Thyroid gland (tissue), 4 donors: ENCODE data around the gene KDM4B.

Source experiments
- POLR2A ChIP-seq, 2 donors: fragments of 450-650 bp; IDR thresholded peaks; one replicate each; pipeline ENCODE4 v1.6.1; 2017; ENCODE audit warnings: antibody characterized with exemption in 2 of 2, mild to moderate bottlenecking in 2 of 2, moderate library complexity in 1 of 2
- TF ChIP-seq, protein P1 (sequence below), 6 experiments: fragments of 200-600 bp in 3 of 6; fragments of 450-650 bp in 3 of 6; sonication (generic) in 3 of 6; IDR thresholded peaks; one replicate each; pipeline ENCODE4 v1.5.1; 2016 to 2019; ENCODE audit warnings: antibody characterized with exemption in 6 of 6, mild to moderate bottlenecking in 2 of 6, inconsistent platforms in 1 of 6, moderate library complexity in 1 of 6

- TF ChIP-seq, protein P1, sequence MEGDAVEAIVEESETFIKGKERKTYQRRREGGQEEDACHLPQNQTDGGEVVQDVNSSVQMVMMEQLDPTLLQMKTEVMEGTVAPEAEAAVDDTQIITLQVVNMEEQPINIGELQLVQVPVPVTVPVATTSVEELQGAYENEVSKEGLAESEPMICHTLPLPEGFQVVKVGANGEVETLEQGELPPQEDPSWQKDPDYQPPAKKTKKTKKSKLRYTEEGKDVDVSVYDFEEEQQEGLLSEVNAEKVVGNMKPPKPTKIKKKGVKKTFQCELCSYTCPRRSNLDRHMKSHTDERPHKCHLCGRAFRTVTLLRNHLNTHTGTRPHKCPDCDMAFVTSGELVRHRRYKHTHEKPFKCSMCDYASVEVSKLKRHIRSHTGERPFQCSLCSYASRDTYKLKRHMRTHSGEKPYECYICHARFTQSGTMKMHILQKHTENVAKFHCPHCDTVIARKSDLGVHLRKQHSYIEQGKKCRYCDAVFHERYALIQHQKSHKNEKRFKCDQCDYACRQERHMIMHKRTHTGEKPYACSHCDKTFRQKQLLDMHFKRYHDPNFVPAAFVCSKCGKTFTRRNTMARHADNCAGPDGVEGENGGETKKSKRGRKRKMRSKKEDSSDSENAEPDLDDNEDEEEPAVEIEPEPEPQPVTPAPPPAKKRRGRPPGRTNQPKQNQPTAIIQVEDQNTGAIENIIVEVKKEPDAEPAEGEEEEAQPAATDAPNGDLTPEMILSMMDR (IDR thresholded peaks at IDR 0.05): no peak
- TF ChIP-seq POLR2A (IDR thresholded peaks at IDR 0.05): no peak
These were observed 161.6 kb downstream of the KDM4B start for GRCh38 chr19:5130371-5131030.
